Activated CD4-positive, CD25-positive, alpha-beta regulatory T cell (primary cell): ENCODE measurements around the gene MT1B.

Experiments
- DNase-seq, 4 experiments: peaks; one replicate each; lab custom pipeline; 2025; lab: John Stamatoyannopoulos, UW

MT1B gene

DNA sequence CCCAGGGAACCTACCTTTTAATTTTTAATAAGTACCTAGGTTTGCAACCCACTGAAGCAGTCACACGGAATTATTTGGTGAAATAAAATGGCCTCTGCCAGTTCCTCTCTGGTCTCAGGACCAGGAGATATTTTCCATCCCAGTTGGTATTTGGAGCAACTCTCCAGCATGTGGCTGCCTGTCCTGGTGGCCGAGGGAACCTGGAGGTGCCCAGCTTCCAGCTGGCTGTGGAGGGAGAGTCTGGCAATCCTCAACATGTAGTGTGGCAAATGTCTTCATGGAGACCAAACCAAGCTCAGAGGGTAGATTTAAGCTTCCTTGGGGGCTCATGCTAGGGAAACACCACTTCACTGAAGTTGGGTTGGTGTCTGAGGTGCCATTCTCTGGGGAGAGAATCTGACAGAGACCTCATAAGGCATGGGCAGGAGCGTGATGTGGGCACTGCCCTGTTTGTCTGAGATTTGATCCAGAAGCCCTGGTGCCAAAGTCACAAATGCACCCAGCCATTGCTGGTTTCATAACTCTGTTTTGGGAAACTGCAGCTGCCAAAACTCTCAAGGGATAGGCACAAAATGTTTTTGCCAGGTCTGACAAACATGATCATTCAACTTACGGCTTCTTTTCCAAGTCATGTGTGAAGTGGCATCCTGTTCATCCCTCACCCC is 33.4 kb downstream of the MT1B start:
- DNase-seq: no peak

DNA sequence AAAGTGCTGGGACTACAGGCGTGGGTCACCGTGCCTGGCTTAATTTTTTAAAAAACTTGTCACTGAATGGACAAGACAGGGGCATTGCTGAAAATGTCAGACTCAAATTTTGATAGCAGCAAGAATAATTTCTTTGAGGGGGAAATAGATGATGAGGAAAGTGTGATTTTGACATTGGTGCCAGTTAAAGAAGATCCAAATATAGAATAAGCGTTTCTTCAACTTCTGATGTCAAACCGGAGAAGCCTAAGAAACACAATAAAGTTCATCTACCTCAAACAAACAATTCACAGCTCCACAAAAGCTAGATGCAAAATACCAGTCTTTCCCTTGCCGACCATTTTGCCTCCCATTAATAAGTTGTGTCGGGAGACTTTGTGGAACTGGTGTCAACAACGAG is 35.1 kb downstream of the MT1B start:
- no peak for DNase-seq

- no peak for DNase-seq
Measured at GRCh38 chr16:56688762-56689161, 37.1 kb downstream of the MT1B start.

GRCh38 chr16:56689171-56689570 is 37.5 kb downstream of the MT1B start:
- DNase-seq: no peak

DNA sequence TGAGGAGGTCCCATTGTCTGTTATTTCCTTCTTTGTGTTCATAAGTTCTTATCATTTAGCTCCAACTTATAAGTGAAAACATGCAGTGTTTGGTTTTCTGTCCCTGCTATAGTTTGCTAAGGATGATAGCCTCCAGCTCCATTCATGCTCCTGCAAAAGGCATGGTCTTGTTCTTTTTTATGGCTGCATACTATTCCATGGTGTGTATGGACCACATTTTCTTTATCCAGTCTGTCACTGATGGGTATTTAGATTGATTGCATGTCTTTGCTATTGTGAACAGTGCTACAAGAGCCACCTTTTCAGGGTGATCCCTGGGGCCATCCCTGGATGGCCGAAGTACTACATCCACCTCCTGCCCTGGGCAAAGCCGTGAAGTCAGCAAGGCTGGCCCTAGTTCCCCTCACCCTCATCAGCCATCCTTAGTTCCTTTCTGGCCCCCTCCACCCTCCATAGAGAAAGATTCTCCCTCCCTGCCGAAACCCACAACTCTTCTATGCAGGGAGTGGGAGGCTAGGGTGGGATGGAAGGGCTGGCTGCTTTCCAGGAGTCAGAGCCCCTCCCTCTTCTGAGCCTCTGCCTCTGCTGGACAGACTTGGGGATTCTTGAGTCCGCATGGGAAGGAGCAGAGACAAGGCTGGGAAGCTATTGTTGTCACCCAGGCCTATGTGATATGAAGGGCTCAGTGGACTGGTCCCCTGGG is 38.9 kb downstream of the MT1B start:
- no peak for DNase-seq

GRCh38 chr16:56691885-56692284 is 40.2 kb downstream of the MT1B start:
- DNase-seq: no peak

- DNase-seq: no peak
Measured at GRCh38 chr16:56695246-56695645, 43.6 kb downstream of the MT1B start.

DNA sequence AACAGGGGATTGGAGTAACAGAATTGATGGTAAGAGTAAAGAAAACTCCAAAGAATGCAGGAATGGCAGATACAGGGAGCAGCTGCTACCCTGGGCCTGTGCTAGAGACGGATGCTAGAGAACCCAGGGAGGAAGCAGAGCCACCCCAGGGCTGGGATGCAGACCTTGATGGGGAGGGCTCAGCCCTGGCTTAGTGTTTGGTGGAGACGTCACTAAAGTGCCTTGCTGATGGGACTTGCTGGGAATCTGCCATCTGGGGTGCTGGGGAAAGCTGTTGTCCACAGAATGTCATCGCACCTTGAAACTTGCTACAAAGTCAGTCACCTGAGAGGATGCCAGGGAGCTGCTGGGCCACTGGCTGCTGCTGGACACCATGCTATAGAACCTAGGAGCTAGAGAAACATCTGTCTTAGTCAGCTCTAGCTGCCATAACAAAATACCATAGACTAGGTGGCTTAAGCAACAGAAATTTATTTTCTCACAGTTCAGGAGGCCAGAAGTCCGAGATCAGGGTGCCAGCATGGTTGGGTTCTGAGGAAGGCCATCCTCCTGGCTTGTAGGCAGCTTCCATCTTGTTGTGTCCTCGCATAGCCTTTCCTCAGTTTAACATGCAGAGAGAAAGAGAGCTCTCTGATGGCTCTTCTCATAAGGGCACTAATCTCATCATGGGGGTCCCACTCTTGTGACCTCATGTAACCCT is 45.9 kb downstream of the MT1B start:
- no peak for DNase-seq

DNA sequence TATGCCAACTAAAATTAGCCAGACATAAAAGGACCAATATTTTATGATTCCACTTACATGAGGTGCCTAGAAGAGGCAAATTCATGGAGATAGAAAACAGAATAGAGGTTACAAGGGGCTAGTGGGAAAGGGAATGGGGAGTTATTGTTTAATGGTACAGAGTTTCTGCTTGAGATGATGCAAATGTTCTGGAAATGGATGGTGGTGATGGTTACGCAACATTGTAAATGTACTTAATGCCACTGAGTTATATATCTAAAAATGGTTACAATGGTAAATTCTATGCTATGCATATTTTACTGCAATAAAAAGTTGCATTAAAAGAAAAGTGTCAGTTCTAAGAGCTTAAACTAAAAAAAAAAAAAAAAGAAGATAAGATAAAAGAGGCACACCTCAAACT is 48.5 kb downstream of the MT1B start:
- no peak for DNase-seq

GRCh38 chr16:56700631-56701030 is 48.9 kb downstream of the MT1B start:
- DNase-seq: no peak

GRCh38 chr16:56701534-56701933 is 49.8 kb downstream of the MT1B start:
- DNase-seq: no peak
